CD4-positive, alpha-beta T cell treated with Interleukin-10 for 1 hour (primary cell): Measurements from ENCODE around the gene DNALI1.
"Not testable (repeated sequence)": the region's sequence is repeated elsewhere in the genome, so short reads cannot be mapped to it uniquely, and the experiment has no call there.

ENCODE experiments used
- DNase-seq: peaks from one replicate; pipeline ENCODE4 v3.0.0-alpha.2; 2020

DNALI1 gene

GRCh38 chr1:37557402-37557801 lies 662 bp downstream of the DNALI1 start:
- no peak for DNase-seq

GRCh38 chr1:37558411-37558810 lies 1.7 kb downstream of the DNALI1 start:
- DNase-seq = no peak

- no peak for DNase-seq
Measured at GRCh38 chr1:37559080-37559479, 2.3 kb downstream of the DNALI1 start.

GRCh38 chr1:37559957-37560379 lies 3.2 kb downstream of the DNALI1 start:
- DNase-seq = not testable (repeated sequence)

- DNase-seq = no peak
Measured at GRCh38 chr1:37560401-37561132, 3.8 kb downstream of the DNALI1 start.

GRCh38 chr1:37561133-37562132 lies 4.7 kb downstream of the DNALI1 start:
- DNase-seq = peak; percentile 28

- DNase-seq = no peak
Measured at GRCh38 chr1:37562984-37563383, 6.2 kb downstream of the DNALI1 start.

GRCh38 chr1:37564892-37565291 lies 8.2 kb downstream of the DNALI1 start:
- no peak for DNase-seq

- DNase-seq = no peak
Measured at GRCh38 chr1:37567023-37567422, 10.3 kb downstream of the DNALI1 start.

GRCh38 chr1:37570528-37571334 lies 14.0 kb downstream of the DNALI1 start:
- DNase-seq = no peak

- no peak for DNase-seq
Measured at GRCh38 chr1:37574834-37575480, 18.2 kb downstream of the DNALI1 start.

- no peak for DNase-seq
Measured at GRCh38 chr1:37575692-37576091, 19.0 kb downstream of the DNALI1 start.

- DNase-seq = not testable (repeated sequence)
Measured at GRCh38 chr1:37584544-37584943, 27.8 kb downstream of the DNALI1 start.

- no peak for DNase-seq
Measured at GRCh38 chr1:37588939-37589338, 32.2 kb downstream of the DNALI1 start.

- DNase-seq = no peak
Measured at GRCh38 chr1:37593726-37594125, 37.0 kb downstream of the DNALI1 start.

GRCh38 chr1:37595440-37596181 lies 38.9 kb downstream of the DNALI1 start, which contains the start of gene GNL2:
GNL2 (minus strand) TSS chr1:37595937; CDS start chr1:37595822, 115 bp downstream.
- DNase-seq = peak; percentile 97

- DNase-seq = no peak
Measured at GRCh38 chr1:37596182-37596667, 39.5 kb downstream of the DNALI1 start.

- DNase-seq = no peak
Measured at GRCh38 chr1:37599940-37600339, 43.2 kb downstream of the DNALI1 start.

- no peak for DNase-seq
Measured at GRCh38 chr1:37601441-37601840, 44.7 kb downstream of the DNALI1 start.

GRCh38 chr1:37602750-37603694 lies 46.3 kb downstream of the DNALI1 start:
- DNase-seq = peak; percentile 67
